Measurements from ENCODE around the gene IGLL5. TPM values are rescaled to one million over a fixed set of nuclear protein-coding genes. Genes with fewer than 3 reads are reported as not detected.
A peak's percentile ranks its signal among the peaks of the same experiment; 100 is the strongest.

IGLL5 gene
- polyA plus RNA-seq, 1 donor from 2014 or later, result 195 TPM

DNA sequence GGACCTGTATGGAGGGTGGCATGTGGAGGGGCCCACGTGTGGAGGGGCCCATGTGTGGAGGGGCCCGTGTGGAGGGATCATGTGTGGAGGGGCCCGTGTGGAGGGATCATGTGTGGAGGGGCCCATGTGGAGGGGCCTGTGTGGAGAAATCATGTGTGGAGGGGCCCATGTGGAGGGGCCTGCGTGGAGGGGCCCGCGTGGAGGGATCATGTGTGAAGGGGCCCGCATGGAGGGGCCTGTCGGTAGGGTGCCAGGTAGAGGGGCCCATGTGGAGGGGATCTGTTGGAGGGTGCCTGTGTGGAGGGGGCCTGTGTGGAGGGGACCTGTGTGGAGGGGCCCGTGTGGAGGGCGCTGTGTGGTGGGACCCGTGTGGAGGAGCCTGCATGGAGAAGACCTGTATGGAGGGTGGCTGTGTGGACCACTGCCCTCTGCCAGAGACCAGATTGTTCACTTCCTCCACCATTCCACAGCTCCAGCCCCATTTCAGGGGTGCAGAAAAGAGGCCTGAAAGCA, 47.0 kb downstream of the IGLL5 start:
- Mint-ChIP-seq H3K4me3 (peak overlapping the region in 3 of 4 donors; percentile 43 to 89 (median 70)), H3K27ac (peak overlapping the region; percentile 96 to 98 (median 96)), H3K36me3 (no peaks in the 10 kb centered on the region), H3K4me1 (peaks cover 53 to 74% (median 70%) of the 10 kb centered on the region in 3 donors), H3K9me3 (no peaks in the 10 kb centered on the region), H3K27me3 (peaks cover 7% of the 10 kb centered on the region)

DNA sequence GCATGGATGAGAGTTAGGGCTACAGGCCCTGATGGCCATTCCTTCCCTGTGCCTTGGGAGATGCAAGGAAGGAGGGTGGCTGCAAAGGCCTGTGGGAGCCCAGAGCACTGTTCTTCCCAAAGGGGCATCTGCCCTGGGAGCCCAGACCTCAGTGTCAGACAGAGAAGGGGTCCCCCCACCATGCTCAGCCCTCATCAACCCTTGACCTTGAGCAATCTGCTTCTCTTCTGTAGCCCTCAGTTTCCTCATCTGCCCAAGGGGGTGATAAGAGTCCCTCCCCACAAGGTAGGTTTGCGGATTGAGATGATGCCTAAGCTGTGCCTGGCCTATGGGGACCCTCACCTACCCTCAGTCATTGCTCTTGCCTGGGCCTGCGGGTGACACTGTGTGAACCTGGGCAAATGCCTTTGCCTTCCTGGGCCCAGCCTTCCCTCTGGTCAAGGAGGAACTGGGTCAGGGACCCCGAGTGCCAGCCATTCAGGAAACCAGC, 47.5 kb downstream of the IGLL5 start:
- H3K4me3 Mint-ChIP-seq, result peak overlapping the region; percentile 34 to 89 (median 77)
- H3K27ac Mint-ChIP-seq, result peak overlapping the region; percentile 96 to 98 (median 96)
- H3K27me3 Mint-ChIP-seq, result peaks cover 6% of the 10 kb centered on the region
- no peaks in the 10 kb centered on the region for H3K36me3 Mint-ChIP-seq
- no peaks in the 10 kb centered on the region for H3K9me3 Mint-ChIP-seq
- H3K4me1 Mint-ChIP-seq, result peaks cover 54 to 74% (median 68%) of the 10 kb centered on the region in 3 donors

DNA sequence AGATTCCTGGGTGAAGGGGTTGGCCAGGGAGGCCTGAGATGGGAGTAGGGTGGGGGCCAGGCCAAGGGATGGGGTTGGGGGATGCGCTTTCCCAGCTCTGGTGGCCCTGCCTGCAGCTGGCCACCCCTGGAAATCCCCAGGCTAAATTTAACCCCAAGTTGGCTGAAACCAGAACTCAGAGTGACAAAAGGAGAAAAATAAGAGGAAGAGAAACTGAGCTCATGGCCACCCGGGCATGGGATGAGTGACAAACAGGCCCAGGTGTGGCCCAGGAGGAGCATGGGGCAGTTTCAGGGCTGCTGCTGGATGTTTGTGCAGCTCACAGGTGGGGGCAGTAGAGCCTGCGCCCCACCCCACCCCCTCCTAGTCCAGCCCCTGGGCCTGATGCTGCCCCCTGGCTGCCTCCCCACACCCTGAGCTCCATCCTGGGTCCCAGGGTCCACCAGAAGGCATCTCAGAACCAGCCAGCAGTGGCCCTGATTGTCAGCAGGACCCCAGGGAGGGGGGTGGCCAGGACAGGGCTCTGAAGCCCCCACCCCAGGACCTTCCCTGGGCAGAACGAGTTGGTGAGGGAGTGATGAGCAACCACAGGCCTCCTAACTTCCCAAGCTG, 48.0 kb downstream of the IGLL5 start:
- Mint-ChIP-seq H3K27me3 (peaks cover 6% of the 10 kb centered on the region), H3K4me1 (peaks cover 55 to 75% (median 71%) of the 10 kb centered on the region in 3 donors), H3K4me3 (peak overlapping the region; percentile 34 to 89 (median 77)), H3K9me3 (no peaks in the 10 kb centered on the region), H3K27ac (peak overlapping the region; percentile 96 to 98 (median 96)), H3K36me3 (no peaks in the 10 kb centered on the region)

DNA sequence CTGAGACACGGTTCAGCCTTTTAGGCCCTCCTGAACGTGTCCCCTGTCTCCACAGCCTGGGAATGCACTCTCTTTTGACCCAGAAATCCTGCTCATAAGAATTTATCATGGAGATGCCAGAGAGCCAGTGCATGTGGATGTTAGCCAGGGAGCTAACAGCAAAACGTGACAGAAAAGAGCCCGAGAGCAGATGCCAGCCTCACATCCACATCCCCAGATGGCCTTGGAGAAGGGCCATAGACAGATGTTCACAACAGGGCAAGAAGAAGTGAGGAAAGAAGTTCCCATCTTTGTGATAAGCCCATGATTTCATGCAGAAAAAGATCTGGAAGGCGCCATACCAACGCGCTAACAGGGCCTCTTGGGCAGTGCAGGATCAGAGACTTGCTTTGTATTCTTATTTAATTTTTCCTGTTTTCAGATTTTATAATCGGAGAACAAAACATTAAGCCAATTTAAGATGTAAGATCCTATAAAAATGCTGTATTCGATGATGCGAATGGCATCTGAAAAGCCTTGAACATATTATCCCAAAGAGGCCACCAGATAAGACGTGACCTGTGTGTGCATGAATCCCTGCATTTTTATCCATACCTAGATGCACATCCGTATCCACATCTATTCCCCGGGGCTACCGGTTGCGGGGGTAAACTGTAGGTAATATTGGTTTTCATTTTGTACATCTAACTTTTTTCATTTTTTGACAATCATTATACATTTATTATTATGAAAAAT, 48.7 kb downstream of the IGLL5 start:
- Mint-ChIP-seq H3K36me3 (no peaks in the 10 kb centered on the region), H3K4me3 (peak overlapping the region in 2 of 4 donors; percentile 70 to 89), H3K27ac (peak overlapping the region; percentile 96 to 98 (median 96)), H3K4me1 (peaks cover 52 to 70% (median 70%) of the 10 kb centered on the region in 3 donors), H3K9me3 (no peaks in the 10 kb centered on the region), H3K27me3 (peaks cover 6% of the 10 kb centered on the region)

DNA sequence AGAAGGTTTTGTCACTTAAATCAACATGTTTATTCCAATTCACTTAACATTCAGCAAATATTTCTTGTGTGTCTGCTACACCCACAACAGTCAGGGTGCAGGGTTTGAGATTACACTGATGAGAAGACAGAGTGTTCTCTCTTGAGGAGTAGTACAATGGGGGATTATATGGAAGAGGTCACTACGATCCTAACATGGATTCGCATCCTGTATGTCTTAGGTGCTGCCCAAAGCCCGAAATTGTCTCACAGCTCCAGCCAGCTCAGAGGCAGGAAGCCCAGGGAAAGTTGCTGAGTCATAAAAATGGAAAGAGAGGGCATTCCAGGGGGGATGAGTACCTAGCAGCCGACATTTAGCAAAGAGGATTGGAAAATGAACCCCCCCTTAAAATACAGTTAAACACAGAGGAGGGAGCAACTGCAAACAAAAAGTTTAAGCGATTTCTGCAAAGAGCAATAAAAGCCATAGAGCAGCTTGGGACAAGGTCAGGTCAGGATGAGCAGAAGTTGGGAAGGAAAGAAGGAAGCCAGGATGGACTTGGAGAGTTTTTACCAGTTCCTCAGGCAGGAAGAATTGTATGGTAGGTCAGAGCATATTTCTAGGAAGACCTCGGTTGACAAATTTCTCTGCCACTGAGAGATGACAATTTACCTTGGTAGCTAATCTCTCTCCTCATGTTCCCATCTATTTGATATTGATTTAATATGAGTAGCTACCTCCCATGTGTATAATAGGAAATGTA, 49.5 kb downstream of the IGLL5 start:
- peak overlapping the region in 2 of 3 donors; percentile 6 to 90 for H3K27ac Mint-ChIP-seq
- peak overlapping the region in 3 of 4 donors; percentile 13 to 77 (median 65) for H3K4me3 Mint-ChIP-seq

DNA sequence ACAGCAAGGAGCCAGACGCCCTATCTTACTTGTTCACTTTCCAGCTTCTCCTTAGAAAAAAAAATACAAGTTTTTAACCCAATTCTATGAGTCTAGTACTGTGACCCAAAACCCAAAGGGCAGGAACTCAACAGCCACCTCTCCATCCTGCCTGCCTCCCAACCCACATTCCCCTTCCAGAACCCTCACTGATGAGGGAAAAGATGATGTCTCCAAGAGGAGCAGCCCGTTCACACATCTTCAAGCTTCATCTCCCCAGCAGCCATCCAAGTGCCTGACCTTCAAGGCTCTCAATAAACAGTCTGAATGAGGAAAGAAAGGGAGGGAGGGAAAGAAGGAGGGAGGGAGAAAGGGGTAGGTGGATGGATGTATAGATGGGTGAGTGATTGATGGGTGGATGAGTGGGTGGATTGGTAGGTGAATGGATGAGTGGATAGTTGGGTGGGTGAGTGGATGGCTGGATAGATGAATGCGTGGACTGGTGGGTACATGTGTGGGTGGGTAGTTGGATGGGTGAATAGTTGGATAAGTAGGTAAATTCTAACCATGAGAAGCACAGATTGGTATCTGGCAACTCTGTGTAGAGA, 50.4 kb downstream of the IGLL5 start:
- H3K27me3 Mint-ChIP-seq, result peaks cover 10% of the 10 kb centered on the region
- peak overlapping the region; percentile 43 to 90 (median 73) for H3K27ac Mint-ChIP-seq
- peak overlapping the region in 1 of 4 donors; percentile 68 for H3K4me3 Mint-ChIP-seq
- peaks cover 52 to 70% (median 63%) of the 10 kb centered on the region in 3 donors for H3K4me1 Mint-ChIP-seq
- no peaks in the 10 kb centered on the region for H3K36me3 Mint-ChIP-seq
- H3K9me3 Mint-ChIP-seq, result no peaks in the 10 kb centered on the region

More for the DNA sequence above, 49.5 kb downstream of the IGLL5 start:
- Mint-ChIP-seq H3K27me3 (peaks cover 6% of the 10 kb centered on the region), H3K9me3 (no peaks in the 10 kb centered on the region), H3K4me1 (peaks cover 49 to 67% (median 67%) of the 10 kb centered on the region in 3 donors), H3K36me3 (no peaks in the 10 kb centered on the region)

DNA sequence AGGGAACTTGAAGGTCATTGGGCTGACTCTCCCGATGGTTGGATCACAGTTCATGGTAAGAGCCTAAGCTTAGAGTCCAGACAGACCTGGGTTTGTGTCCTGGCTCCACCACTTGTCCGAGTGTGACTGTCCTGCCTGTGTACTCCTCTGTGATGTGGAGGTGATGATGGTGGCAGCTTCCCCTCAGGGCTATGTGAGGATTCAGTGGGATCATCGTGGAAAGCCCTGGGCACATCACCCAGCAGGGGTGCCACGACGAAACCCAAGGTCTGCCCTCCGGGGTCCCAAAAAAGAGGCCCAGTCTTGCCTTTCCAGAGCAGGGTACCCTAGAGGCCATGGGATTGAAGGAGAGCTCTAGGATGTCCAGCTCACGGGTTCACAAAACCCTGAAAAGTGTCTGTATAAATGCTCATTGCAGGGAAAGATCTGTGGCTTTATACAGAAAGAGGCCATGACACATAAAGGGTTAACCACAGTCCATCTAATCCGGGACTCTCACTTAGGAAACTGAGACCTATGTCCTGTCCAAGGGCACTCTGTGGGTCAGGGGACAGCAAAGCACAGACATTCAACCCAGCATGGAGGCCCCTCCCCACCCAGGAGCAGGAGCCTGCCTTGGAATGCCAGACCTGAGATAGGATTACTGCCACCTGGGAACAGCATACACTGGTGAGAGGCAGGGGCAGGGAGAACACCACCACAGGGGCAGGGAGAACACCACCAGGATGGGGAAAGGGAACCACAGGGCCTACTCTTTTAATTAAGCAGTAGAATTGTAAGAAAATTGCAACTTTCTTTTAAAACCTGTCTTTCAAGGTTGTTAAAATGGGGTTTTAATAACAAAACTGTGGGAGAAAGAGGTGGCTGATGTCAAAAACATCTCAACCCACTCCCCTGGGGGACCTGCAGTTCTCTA, 51.3 kb downstream of the IGLL5 start:
- Mint-ChIP-seq H3K27me3 (peaks cover 11% of the 10 kb centered on the region), H3K4me1 (peaks cover 46 to 60% (median 57%) of the 10 kb centered on the region in 3 donors), H3K4me3 (peak overlapping the region in 2 of 4 donors; percentile 61 to 79), H3K27ac (peak overlapping the region; percentile 75 to 87 (median 76)), H3K9me3 (no peaks in the 10 kb centered on the region), H3K36me3 (no peaks in the 10 kb centered on the region)

DNA sequence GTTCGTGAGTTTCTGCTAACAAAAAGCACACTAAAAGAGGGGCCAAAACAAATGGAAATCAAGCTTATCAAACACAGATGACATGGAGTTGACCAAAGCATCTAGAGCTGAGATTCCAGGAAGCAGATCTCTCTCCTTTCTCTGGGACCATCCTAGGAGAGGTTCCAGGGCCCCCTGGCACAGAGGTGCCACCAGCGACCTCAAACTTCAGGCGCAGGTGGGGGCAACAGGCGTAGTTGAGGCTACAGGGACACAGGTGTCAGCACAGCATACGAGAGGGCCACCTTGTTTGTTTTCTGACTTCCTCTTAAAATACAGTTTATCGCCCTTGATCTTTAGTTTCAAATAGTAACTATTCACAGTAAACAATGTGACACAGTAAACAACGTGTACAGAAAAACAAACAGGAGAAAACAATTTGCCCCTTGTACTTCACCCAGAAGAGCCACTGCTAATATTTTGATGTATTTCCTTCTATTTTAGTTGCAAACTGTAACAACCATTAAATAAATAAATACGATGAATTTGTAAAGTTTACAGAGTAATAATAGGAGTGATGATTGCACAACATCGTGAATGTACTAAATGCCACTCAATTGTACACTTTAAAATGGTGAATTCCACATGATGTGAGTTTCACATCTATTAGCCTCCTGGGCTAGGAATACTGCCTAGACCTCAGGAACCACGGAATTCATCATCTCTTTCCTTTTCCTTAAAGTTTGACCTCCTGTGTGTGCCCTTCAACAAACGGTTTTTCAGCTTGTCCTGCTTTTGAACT, 52.2 kb downstream of the IGLL5 start:
- Mint-ChIP-seq H3K36me3 (no peaks in the 10 kb centered on the region), H3K4me3 (peak overlapping the region; percentile 25 to 79 (median 43)), H3K4me1 (peaks cover 41 to 53% (median 50%) of the 10 kb centered on the region in 3 donors), H3K9me3 (no peaks in the 10 kb centered on the region), H3K27ac (peak overlapping the region; percentile 75 to 87 (median 76)), H3K27me3 (peaks cover 15% of the 10 kb centered on the region)

DNA sequence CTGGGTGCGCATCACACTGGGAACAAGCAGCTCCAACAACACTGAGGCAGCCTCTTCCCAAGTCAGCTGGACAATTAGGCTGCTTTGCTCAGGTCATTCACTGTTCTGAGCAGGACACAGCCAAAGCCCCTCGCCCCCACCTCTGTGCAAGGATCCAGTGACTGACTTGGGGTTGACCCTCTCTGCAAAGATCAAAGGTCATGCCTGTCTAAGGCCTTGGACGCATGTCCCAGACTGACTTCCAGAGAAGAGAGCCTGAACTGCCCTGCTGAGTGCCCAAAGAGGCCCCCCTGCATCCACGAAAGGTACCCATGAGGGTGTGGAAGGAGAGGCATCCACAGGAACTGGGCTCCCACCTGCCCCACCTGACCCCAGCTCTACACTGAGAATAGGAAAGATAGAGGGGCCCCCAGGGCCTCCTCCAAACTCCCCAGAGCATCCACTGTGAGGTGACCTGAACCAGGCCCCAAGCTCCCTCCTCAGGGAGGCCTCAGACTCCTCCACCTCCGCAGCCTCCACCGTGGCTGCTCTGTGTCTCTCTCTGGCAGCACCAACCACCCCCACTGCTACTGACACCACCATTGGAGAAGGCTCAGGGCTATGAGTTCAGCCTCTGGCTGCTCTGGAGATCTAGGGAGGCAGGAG, 53.5 kb downstream of the IGLL5 start:
- H3K36me3 Mint-ChIP-seq, result no peaks in the 10 kb centered on the region
- peaks cover 39 to 50% (median 43%) of the 10 kb centered on the region in 3 donors for H3K4me1 Mint-ChIP-seq
- H3K27me3 Mint-ChIP-seq, result peaks cover 20% of the 10 kb centered on the region
- no peaks in the 10 kb centered on the region for H3K9me3 Mint-ChIP-seq
- H3K4me3 Mint-ChIP-seq, result peak overlapping the region in 3 of 4 donors; percentile 35 to 80 (median 61)
- H3K27ac Mint-ChIP-seq, result peak overlapping the region in 2 of 3 donors; percentile 76 to 87

DNA sequence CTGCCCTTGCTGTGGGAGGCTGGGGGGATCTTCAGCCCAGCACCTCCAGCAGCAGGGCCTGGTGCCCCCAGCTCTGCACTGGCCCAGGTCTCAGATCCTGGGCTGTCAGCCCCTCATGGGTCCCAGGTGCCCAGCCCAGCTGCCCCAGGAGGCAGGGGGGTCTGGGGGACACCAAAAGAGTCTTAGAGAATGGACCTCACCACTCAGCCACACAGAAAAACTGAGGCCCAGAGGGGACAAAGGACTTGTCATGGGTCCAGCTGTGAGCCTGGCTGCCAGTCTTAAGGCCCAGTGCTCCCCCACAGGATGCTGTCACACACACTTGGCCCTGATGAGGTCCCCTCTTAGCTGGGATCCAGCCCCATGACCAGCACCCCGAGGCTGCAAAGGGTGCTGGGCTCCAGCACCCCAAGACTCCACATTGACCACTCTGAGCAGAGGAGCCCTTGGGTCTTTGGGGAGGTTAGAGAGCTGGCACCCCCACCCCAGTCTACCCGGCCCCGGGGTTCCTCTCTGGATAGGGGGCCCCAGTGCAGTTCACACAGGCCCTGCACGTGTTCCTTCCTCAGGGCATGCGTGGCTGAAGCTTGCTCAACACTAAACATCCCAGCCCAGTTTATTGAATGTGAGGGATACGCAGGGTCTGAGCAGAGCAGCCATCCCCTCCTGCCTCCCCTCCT, 54.4 kb downstream of the IGLL5 start:
- peak overlapping the region in 1 of 4 donors; percentile 45 for H3K4me3 Mint-ChIP-seq

DNA sequence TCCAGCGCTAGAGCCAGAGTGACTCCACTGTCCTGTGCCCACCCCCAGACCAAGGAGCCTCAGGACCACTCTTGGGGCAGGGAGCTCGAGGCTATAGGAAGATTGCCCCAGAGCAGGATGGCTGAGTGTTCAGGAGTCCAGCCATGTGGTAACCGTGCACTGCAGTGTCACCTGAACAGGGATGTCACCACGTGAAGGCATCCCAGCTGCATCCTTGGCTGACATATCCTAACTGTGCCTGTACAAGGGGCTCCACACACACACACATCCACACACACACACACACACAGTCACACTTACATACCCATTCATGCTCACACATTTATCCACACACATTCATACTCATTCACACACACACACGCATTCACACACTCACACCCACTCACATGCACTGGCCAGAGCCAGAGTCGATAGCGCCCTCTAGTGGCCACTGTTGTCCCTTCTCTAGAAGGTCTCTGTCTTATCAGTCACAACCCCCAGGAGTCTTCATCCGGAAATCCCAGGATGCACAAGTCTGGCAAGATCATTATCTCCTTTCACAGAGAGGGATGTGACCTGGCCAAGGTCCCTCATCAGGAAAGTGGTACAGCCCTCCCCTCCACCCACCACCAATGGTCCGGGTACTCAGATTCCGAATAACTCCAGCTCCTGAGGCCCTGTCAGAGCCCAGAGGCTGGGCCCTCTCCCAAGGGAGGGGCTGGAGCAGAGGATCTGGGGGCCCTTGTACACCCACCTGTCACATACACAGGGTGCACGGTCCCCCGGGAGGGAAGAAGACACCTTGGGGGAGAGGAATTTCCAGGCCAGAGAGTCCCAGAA, 55.1 kb downstream of the IGLL5 start:
- no peaks in the 10 kb centered on the region for H3K36me3 Mint-ChIP-seq
- peak overlapping the region; percentile 1 to 80 (median 28) for H3K4me3 Mint-ChIP-seq
- H3K27me3 Mint-ChIP-seq, result peaks cover 23% of the 10 kb centered on the region
- no peaks in the 10 kb centered on the region for H3K9me3 Mint-ChIP-seq
- H3K4me1 Mint-ChIP-seq, result peaks cover 33 to 45% (median 43%) of the 10 kb centered on the region in 3 donors
- peak overlapping the region; percentile 11 to 74 (median 32) for H3K27ac Mint-ChIP-seq

More for the DNA sequence above, 54.4 kb downstream of the IGLL5 start:
- peak overlapping the region in 2 of 3 donors; percentile 31 to 32 for H3K27ac Mint-ChIP-seq
- no peaks in the 10 kb centered on the region for H3K36me3 Mint-ChIP-seq
- H3K27me3 Mint-ChIP-seq, result peaks cover 23% of the 10 kb centered on the region
- H3K9me3 Mint-ChIP-seq, result no peaks in the 10 kb centered on the region
- peaks cover 32 to 49% (median 45%) of the 10 kb centered on the region in 3 donors for H3K4me1 Mint-ChIP-seq
